M059J (cell line): Measurements from ENCODE around the gene TUSC2. TPM values are rescaled to one million over a fixed set of nuclear protein-coding genes. Genes with fewer than 3 reads are reported as not detected.

Experiments used
- DNase-seq: peaks from one replicate; pipeline ENCODE4 v3.0.0-alpha.2; 2012; ENCODE audit warnings: low read depth
- total RNA-seq: library from RNA; depleted of rRNA; stranded (reverse); fragments of >200 nt; shearing (Covaris generic); gene quantifications from 2 replicates; pipeline ENCODE4 v1.2.3, GENCODE V29; 2014

TUSC2 gene
- total RNA-seq, 1 experiment from 2014 or later = 23.7 TPM

- DNase-seq = peak; percentile 44
Measured at GRCh38 chr3:50336452-50337174, 8.6 kb upstream of the TUSC2 start.

GRCh38 chr3:50334339-50335075 lies 6.5 kb upstream of the TUSC2 start:
- DNase-seq = no peak

DNA sequence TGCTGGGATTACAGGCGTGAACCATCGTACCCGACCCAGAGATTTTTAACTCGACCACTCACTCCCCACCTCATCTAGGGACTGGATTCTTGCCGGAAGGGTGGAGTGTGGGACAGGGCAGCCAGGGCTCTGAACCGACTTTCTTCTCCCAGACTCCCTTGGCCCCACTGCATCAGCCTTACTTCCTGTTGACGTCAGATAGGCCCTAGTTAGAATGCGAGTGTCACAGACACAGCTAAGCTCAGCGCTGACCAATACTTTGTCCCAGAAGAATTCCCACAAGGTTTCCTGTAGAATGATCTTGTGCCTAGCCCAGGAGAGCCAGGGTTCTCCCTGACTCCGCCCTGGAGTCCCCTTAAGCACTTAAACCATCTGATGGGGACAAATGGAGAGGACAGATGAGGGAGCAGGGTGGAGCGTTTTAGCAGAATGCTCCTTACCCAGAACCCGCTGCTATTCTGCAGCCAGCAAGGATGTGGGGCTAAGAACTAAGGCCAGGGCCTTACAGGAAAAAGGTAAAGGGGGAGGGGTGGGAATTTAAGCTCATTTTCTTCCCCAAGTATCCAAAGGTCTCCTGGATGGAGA lies 5.8 kb upstream of the TUSC2 start:
- no peak for DNase-seq

DNA sequence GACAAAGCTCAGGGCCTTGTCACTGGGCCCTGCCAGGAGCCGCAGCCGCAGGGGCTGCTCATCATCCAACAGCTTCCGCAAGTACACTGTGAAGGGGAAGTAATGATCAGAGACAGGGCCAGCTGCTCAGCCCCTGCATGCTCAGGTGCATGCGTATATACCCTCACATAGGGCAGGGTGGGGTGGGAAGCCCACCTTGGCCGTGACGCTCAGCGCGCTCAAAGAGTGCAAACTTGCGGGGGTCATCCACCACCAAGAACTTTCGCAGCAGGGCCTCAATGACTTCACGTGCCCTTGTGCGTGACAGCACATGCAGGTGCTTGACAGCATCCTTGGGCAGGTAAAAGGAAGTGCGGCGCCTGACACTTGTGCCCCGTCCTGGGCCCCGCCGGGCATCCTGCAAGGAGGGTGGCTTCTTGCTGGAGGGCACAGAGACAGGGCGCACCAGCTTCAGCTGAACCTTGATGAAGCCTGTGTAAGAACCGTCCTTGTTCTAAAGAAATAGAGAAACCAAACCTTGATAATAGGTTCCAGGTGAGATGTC lies 3.4 kb upstream of the TUSC2 start:
- no peak for DNase-seq

DNA sequence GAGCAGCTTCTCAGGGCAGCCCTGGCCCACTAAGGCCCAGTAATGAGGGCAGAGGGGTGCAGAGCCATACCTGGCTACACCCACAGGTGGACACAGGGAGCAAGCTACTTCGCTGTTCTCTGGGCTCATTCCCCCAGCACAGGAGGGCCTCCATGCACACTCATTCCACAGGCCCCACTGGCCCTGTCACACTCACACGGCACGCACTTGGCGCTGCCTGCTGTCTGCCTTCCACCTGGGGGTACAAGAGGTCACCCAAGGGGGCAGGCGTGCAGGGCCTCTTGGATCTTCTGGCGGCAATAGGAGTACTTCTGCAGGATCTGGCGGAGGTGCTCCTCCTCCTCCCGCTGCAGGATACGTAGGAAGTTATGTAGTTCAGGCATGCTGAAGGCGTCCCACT lies 2.3 kb upstream of the TUSC2 start:
- no peak for DNase-seq

DNA sequence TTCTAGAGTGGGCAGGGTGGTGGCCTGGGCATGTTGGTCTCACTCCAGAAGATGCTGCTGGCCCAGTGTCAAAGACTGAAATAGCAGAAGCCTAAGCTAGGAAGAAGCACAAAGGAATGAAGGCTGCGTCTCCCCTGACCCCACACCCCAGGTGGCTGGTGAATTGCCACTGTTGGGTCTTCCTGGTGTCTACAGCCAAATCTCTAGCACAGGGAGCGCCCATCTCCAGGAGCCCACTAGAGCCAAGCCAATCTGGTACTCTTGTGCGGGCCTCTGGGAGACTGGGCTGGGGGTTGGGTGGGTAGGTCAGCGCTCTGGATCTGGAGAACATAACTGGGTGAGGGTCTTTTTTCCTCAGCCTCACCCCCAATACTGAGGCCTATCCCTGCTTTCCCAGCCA lies 894 bp downstream of the TUSC2 start:
- no peak for DNase-seq

DNA sequence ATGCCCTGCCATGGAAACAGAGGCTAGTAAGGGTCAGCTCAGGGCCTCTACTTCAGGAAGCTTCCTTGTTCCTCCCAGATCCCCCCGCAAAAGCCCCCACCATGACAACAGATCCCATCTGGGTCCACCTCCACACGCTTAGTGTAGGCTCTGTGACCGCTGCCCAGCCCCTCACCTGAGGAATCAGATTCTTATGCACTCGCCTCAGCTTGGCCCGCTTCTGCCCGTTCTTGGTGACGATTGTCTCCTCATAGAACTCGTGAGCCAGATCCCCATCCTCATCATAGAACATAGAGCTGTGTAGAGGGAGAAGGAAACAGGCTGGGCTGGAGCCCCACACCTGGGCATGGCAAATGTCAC lies 1.9 kb downstream of the TUSC2 start:
- no peak for DNase-seq

- no peak for DNase-seq
Measured at GRCh38 chr3:50325497-50326181, 2.4 kb downstream of the TUSC2 start.

GRCh38 chr3:50325113-50325480 lies 2.9 kb downstream of the TUSC2 start:
- no peak for DNase-seq

GRCh38 chr3:50324351-50325112 lies 3.5 kb downstream of the TUSC2 start:
- DNase-seq = peak; percentile 49

GRCh38 chr3:50323614-50324199 lies 4.3 kb downstream of the TUSC2 start:
- no peak for DNase-seq

DNA sequence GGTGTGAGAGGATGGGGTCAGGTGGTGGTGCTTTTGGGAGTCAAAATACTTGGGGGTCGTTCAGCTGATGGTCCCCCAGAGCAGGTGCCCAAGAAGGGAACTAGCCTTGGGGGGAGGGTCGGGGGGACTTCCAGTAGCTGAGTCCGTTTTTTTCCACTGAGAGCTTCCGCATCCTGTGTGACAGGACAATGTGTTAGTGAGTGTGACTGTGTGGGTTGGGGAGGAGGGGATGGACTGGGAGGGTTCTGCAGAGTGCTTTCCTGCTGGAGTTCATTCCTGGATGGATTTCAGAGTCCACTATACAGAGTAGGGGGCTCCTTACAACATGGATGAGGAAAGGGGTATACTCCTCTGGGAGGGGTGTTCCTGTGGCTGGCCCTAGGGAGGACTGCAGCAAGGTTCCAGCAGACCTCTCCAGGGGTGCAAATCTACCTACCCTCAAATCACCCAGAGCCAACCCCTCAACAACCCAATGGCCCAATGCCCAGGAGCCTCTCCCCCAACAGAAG lies 4.9 kb downstream of the TUSC2 start:
- DNase-seq = no peak

DNA sequence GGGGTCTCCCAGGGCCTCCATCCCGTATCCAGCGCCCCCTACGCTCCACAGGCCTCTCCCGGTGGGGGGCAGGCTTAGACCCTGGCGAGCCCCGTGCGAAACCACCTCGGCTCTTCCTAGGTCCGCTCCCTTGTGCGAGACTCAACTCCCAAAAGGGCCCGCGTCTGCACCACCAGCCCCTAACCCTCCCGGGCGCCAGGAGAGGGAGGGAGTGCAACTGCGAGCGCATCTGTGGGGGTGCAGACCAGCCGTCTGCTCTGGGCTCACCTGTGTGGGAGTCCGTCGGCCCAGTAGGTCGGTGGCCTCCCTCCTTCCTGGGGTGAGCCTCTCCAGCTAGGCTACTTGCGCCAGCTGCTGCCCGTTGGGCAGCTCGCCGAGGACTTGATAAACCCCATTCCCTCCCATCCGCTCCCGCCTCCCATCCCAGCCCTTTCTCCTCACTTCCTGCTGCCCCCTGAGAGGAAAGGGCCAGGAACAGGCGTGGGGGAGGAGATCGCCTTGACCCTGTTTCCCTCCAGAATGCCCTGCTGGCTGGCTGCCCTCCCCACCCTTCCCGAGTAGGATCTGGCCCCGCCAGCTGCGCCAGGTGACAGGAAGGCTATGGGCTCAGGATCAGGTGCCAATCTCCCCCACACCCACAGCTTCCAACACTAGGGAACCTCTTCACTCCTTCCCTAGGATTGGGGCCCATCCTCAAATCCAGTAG lies 5.5 kb downstream of the TUSC2 start, which contains the start of gene HYAL2:
TSS of gene HYAL2 (minus strand) at position 360 of the 706 bp plus-strand sequence. CDS start 2,256 bp downstream, outside the sequence.
- no peak for DNase-seq

DNA sequence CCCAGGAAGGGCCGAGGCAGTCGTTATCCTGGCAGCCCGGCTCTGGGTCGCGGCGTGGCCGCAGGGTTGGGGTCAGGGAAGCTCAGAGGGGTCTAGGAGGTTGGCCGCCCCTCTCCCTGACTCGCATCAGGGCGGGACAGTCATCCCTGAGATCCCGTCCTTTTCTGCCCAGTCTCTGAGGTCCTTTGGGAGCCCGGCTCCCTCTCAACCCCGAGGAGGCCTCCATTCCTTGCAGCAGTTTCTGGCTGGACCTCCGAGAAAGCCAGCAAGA lies 6.0 kb downstream of the TUSC2 start:
- no peak for DNase-seq

DNA sequence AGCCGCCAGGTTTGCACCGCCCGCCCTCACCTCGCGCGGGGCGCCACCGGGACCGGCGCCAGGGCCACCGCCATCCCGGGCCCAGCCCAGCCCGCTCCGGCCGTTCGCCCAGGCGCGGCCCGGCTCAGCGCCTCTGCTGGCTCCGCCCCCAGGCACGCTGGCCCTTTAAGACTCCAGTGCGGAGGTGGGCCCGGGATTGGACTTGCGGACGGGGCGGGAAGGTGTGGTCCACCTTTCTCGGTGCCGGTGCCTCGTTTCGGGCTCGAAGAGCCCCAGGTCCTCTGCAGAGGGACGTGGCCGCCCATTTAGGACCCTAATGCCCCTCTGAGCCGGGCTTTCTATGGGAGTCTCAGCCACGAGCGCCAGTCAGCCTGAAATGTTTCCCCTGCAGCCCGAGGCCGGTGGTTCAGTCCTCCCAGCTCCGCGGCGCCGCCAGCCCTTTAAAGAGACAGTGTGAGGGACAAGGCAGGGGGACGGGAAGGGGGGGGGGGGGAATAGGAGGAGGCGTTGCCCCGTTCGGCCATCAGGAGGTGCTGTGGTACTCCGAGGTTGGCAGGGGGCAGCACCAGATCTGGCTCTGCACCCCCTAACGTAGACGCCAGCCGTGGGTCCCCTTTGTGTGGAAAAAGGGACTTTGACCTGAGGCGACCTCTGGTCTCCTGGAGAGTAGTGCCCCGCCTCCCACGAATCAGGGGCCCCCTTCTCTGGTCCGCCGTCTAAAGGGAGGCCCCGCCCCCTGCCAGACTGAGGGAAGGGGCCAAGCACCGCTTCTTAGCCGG lies 6.5 kb downstream of the TUSC2 start:
- peak; percentile 83 for DNase-seq

- DNase-seq = peak; percentile 58
Measured at GRCh38 chr3:50320853-50321335, 7.1 kb downstream of the TUSC2 start.

GRCh38 chr3:50319894-50320625 lies 8.0 kb downstream of the TUSC2 start:
- DNase-seq = no peak

DNA sequence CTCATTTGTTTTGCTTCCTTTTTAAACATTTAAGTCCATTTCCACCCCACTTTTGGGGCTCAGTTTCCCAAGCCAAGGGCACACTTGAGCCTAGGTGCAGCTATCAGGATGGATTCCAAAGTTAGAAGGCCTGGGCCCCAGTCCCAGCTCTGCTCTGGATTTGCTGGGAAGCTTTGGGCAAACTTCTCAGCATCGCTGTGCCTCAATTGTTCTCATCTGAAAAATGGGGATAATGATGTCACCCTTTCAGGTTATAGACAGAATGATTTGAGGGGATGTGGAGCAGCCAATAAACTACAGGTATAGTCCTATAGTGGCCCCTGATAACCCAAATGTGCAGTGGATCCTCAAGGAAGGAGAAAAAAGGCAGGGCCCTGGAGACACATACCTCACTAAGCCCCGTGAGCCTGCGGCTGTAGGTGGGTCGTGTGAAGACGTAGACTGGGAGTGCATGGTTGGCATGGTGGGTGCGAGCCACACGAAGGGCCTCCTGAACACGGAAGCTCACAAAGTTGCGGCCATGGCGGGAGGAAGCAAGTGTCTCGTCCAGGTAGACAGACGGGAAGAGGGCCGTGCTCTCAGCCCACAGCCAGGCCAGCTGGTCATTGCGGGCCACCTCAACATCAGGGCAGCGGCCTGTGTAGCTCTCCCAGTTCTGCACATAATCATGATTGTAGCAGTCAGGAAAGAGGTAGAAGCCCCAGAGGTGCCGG lies 8.7 kb downstream of the TUSC2 start:
- DNase-seq = no peak
